NCI-H1694 treated with DMSO at 0.1 percent for 48 hours (cell line): Measurements from ENCODE around the gene SRSF12.
"Not testable (repeated sequence)": the region's sequence is repeated elsewhere in the genome, so short reads cannot be mapped to it uniquely, and the experiment has no call there.

ENCODE experiments used
- DNase-seq: peaks from one replicate; lab custom pipeline; 2025; lab: John Stamatoyannopoulos, UW

The SRSF12 gene

DNA sequence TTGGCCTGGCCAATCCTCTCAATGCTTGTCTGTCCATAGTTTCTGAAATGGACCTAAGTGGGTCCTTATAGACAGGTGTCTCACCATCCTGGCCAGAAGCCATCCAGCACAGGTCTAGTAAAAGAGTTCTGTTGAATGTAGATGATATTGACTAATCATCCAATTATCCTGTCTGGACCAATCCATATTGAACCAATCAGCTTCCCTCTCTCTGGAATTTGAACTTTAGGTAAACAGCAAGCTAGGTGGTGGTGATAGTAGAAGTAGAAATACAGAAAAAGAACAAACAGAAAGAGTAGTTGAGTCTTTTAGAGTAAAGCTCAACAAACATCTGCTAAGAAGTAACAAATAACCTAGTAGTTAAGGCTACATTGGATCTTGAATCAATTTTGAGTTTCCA lies 46.8 kb downstream of the SRSF12 start:
- no peak for DNase-seq

DNA sequence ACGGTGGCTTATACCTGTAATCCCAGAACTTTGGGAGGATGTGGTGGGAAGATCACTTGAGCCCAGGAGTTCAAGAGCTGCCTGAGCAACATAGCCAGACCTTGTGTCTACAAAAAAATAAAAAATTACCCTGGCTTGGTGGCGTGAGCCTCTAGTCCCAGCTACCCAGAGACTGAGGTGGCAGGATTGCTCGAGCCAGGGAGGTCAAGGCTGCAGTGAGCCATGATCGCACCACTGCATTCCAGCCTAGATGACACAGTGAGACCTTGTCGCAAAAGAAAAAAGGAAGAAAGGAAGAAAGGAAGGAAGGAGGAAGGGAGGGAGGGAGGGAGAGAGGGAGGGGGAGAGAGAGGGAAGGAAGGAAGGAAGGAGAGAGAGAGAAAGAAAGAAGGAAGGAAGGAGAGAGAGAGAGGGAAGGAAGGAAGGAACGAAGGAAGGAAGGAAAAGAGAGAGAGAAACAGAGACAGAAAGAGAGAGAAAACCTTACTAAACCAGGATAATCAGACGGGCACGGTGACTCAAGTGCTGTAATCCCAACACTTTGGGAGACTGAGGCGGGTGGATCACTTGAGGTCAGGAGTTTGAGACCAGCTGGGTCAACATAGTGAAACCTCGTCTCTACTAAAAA lies 48.2 kb downstream of the SRSF12 start:
- DNase-seq: no peak

DNA sequence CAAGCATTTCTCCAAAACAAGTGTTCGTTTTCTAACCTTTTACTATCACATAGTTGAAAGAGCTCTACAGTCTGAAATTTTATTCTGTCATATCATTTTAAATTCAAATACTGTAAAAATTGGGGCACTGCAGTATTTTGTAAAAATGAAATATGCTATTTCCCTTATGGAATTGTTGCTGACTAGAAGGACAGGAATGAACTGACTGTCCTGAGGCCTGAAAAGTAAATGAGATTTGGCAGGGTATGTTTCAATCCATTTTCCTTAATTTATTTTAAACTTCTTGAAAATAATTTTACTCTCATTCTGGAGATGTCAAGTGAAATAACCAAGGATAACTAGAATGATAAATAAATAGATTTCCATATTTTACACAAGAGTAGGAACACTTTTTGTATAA lies 49.2 kb downstream of the SRSF12 start:
- no peak for DNase-seq

DNA sequence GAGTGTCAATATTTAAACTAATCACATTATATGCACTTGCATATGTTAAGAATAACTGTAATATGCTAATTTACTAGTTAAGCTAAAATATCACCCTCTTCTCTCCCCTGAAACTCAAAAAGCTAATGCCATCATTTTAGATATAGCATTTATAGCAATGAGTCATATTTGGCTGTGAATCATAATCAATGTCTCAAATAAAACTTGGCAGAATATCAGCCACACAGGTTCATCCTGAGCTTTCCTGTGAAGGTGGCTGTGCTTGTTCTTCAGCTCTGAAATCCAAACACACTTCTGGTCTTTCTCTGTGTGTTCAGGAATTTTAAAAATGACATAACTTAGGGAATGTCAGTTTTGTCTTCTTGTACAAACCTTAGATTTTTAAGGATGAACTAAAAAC lies 50.1 kb downstream of the SRSF12 start:
- DNase-seq: no peak

DNA sequence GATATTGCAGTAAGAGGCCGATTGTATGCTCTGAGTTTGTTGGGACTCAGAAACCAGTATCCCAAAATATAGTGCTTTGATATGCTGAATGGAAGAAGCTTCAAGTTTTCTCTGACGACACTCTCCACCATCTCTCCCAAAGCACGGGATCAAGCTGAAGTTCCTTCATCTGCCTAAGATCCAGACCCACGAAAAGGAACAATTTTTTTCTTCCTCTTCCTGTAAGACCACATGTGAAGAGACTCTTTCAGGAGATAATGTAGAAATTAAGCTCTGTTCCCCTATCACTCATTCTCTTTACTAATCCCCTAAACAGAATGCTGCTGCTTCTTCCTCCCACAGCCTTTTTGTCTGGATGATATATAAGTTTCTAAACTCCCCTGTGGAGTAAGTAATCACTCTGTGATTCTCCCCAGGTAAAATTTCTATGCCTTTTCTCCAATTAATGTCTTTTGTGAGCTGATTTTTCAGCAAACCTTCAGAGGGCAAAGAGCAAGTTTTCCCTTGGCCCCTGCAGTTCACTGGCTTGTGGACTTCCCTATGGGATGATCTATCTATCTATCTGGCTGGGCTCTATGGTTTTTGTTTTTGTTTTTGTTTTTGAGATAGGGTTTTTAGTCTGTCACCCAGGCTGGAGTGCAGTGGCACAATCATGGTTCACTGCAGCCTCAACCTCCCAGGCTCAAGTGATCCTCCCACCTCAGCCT lies 50.8 kb downstream of the SRSF12 start:
- DNase-seq: no peak

DNA sequence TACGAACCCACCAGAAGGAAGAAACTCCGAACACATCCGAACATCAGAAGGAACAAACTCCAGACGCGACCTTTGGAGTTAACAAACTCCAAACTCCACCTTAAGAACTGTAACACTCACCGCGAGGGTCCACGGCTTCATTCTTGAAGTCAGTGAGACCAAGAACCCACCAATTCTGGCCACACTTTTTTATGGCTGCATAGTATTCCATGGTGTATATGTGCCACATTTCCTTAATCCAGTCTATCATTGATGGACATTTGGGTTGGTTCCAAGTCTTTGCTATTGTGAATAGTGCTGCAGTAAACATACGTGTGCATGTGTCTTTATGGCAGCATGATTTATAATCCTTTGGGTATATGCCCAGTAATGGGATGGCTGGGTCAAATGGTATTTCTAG lies 51.8 kb downstream of the SRSF12 start:
- not testable (repeated sequence) for DNase-seq

DNA sequence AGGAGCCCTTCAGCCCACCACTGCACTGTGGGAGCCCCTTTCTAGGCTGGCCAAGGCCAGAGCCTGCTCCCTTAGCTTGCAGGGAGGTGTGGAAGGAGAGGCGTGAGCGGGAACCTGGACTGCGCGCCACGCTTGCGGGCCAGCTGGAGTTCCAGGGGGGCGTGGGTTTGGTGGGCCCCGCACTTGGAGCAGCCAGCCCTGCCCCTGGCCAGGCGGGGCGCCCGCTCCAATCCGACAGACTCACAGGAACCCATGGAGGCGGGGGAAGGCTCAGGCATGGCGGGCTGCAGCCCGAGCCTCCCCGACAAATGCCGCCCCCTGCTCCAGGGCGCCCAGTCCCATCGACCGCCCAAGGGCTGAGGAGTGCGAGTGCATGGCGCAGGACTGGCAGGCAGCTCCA lies 52.9 kb downstream of the SRSF12 start:
- DNase-seq: not testable (repeated sequence)

DNA sequence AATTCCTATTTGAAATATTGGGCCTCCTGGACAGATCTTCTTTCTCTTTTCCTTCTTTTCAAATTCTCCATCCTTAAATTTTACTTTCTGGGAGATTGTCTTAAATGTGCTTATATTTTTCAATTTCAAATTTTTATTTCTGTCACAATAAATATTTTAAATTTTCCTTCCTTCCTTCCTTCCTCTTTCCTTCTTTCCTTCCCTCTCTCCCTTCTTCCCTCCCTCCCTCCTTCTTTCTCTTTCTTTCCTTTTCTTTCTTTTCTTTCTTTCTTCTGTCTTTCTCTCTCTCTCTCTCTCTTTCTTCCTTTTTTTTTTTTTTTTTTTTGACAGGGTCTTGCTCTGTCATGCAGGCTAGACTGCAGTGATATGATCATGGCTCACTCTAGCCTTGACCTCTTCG lies 54.0 kb downstream of the SRSF12 start:
- DNase-seq: no peak

DNA sequence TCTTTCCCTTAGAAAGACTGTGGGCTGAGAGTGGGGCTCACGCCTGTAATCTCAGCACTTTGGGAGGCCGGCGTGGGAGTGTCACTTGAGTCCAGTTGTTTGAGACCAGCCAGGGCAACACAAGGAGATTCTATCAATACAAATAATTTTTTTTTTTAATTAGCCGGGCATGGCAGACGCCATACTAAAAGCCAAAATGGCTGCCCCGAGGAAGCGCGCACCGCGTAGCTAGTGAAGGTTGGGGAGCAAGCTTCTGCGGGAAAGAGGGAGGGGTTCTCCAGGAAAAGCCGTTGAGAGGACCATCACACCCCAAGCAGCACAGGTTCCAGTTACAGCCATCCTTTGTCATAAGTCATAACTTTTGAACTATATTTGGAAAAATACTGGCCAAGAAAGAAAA lies 58.6 kb downstream of the SRSF12 start:
- DNase-seq: no peak

DNA sequence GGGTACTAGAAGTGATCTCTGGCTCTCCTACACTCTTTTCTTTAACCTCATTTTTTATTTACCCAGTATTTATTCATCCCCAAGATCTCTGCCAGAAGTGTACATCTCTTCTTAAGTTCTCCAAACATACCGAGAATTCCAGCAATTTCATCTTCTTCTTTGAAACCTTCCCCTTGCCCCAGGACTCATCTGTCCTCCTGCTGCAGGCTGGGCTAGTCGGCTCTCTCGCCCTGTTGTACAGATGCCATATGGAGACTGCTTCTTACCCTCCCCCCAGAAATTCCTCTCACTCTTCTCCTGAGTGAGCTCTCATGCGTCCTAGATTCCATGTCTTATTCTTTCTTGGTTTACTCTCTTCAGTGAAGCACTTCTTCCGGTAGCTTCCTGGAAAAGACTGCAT lies 59.2 kb downstream of the SRSF12 start:
- no peak for DNase-seq

DNA sequence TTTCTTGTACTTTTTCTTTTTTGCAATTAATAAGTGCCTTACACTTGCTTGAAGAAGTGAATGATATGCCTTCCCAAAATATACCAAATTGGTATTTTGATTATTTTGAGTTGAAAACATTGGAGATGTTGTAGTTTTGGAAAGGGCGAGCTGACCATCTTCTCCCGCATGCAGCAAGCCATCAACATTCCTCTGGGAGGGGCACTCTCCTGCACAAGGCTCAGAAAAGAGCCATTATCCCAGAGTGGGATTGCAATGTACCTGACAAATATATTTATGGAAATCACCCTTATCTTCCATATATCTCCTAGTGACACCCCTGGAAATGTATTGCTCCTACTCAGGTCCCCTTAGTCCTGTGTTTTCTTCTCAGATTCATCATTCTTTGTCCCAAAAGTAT lies 60.1 kb downstream of the SRSF12 start:
- DNase-seq: no peak

DNA sequence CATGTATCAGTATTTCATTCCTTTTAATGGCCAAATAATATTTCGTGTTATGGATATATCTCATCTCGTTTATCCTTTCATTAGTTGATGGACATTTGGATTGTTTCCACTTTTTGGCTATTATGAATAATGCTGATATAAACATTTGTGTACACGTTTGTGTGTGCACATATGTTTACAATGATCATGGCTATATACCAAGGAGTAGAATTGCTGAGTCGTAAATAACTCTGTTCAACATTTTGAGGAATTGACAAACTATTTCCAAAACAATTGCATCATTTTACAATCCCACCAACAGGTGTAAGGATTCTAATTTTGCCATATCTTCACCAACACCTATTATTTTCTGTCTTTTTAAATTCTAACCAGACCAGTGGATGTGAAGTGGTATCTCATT lies 63.7 kb downstream of the SRSF12 start:
- DNase-seq: no peak

DNA sequence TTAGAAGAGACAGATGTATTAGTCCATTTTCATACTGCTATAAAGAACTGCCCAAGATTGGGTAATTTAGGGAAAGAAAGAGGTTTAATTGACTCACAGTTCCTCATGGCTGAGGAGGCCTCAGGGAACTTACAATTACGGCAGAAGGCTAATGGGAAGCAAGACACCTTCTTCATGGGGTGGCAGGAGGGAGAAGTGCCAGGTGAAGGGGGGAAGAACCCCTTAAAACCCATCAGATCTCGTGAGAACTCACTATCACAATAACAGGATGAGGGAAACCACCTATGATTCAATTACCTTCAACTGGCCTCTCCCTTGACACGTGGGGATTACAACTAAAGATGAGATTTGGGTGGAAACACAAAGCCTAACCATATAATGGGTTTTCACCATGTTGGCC lies 66.2 kb downstream of the SRSF12 start:
- DNase-seq: no peak

DNA sequence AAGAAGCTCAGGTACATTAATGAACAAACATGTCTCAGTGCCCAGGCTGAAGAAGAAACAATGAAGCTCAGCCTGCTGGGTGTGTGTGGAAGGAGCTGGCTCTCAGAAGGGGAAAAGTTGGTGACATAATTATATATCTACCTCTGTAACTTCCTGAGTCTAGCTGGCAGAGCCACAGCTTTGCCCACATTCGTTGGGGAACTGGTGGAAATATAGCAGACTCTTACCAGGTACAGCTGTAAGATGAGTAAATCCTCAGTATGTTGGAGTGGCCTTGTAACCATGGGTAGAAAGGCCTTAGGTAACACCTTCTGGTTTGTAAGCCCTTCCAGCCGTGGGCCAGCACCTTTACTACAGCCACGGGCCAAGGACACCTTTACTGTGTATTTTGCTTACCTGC lies 67.2 kb downstream of the SRSF12 start:
- DNase-seq: no peak

DNA sequence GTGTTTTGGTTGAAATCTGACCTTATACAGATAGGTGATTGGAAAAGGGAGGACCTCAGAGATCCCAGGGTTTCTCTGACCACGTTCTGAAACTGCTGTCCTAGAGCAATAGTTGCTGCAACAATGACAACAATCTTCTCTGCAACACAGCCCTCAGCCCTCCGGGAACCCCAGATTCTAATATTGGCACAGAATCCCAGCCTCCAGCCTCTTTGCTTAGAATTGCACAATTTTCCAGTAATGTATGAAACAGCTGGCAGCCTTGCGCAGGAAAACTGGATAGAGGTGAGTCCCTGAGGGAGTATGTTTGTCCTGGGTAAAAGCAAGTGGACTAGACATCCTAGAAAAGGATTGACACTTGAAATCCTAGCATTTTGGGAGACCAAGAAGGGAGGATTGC lies 67.7 kb downstream of the SRSF12 start:
- DNase-seq: no peak

DNA sequence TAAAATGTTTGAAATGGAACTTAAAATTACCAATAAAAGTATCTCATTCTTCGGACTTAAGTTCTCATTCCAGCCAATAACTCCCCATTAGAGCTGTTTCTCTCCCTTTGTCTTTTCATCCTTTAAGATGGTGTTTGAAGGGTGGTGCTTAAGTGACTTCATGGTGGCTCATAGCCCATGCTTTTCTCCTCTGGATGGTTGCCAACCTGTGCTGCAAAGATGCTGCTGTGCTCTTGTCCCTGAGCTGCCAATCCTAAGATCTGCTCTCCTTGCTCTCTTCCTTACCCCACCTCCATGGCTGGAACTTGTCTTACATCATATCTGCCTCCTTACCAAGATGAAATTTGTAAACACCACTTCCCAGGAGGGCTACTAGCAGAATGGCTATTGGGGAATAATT lies 68.9 kb downstream of the SRSF12 start:
- no peak for DNase-seq

DNA sequence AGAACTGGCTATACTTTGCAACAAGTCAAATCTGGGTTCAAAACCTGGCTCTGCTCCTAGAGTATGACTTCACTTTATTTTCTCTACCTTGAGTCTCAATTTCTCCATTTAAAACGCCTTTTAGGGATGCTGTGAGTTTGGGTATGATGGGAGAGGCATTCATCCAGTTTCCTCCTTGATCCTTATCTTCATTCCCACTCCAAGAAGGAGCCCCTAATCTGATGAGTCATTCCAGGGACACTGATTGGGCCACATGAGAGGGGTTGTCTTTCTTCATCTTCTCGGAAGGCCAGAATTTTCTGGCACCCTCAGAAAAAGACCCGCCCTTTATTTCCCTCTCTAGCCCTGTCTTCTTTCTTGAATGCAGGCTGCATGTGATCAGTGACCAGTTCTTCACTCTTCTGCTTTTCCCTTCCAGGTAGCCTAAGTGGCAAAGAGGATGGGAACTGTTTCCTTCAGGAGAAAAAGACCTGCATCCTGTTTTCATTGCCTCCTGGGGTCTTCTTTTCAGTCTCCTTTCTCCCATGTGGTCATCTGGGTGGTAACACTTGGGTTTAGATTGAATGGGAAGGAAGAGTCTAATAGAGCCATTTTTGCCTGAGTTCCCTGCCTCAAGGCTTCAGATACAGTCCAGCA lies 69.5 kb downstream of the SRSF12 start:
- DNase-seq: no peak

DNA sequence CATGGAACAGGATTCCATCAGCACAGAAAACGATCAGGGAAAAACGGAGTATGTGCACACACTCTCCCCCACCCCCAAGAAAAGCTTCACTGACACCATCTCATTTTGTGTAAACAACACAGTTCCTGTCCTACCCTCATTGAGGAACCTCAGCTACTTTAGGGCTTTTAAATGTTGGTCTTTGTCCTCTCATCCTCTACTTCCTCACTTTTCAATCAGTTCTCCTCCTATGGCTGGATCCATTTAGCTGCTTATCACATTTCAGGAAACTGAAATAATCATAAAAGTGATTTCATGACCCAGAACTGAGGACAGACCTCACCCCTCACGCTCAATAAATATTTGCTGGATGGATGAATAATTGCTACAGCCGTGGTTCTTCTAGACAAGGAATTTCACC lies 70.4 kb downstream of the SRSF12 start:
- DNase-seq: no peak
